HCT116 (cell line): ENCODE measurements around the gene ACSM5. TPM values are rescaled to one million over a fixed set of nuclear protein-coding genes. Genes with fewer than 3 reads are reported as not detected.

Experiments
- ATAC-seq: fragments of 200-7000 bp; cut with Tn5 transposase; 2 replicates; pipeline ENCODE4 v1.9.1; 2020; ENCODE audit warnings: mild to moderate bottlenecking, moderate library complexity
- BruUV-seq: library from RNA; stranded (reverse); fragments of 400-500 nt; replicated peaks from 2 replicates; lab custom pipeline; 2021; lab: Mats Ljungman, UMichigan
- CTCF ChIA-PET: fragments of 300-600 bp; sonication (Branson Sonifier 250); formaldehyde crosslinking; loops from one replicate; lab custom pipeline; 2021; ENCODE audit warnings: antibody characterized with exemption; lab: Charles Lee
- POLR2A ChIA-PET: fragments of 300-600, 350-600 bp; sonication (Branson Sonifier 250); formaldehyde crosslinking; loops from one replicate; lab custom pipeline; 2021; ENCODE audit warnings: antibody characterized with exemption; lab: Charles Lee
- RAD21 ChIA-PET, 2 experiments: fragments of 300-600 bp; sonication (Branson Sonifier 250); formaldehyde crosslinking; loops; one replicate each; lab custom pipeline; 2023; ENCODE audit warnings: low total read pairs in 2 of 2; ENCODE audit not compliant: uncharacterized antibody in 2 of 2, unreplicated experiment in 2 of 2, low non-redundant PET in 1 of 2; lab: Charles Lee
- DNase-seq: peaks from one replicate; pipeline ENCODE4 v3.0.0-alpha.2; 2010; ENCODE audit warnings: low read depth, low spot score
- H2AFZ ChIP-seq: fragments of 200-600 bp; shearing (Covaris generic), sonication (generic); 2 replicates; pipeline ENCODE4 v1.6.1; 2017; ENCODE audit warnings: low read depth, mixed run types, mixed read lengths, antibody characterized with exemption, low read length; ENCODE audit not compliant: poor library complexity, severe bottlenecking
- H3K27ac ChIP-seq: 2 replicates; pipeline ENCODE4 v1.5.1; 2012; ENCODE audit warnings: low read depth, low read length
- H3K27me3 ChIP-seq: fragments of 200-600 bp; sonication (generic); 2 replicates; pipeline ENCODE4 v1.6.1; 2016; ENCODE audit warnings: mixed run types, low read length, mixed read lengths; ENCODE audit not compliant: insufficient read depth
- H3K36me3 ChIP-seq, 2 experiments: fragments of 200-500 bp in 1 of 2; fragments of 200-600 bp in 1 of 2; sonication (Bioruptor generic) in 1 of 2; sonication (generic) in 1 of 2; 2 replicates each; pipeline versions ENCODE4 v1.5.1 to v1.6.1; 2014 to 2016; ENCODE audit warnings: low read length in 2 of 2, inconsistent platforms in 1 of 2, mixed read lengths in 1 of 2, mixed run types in 1 of 2; ENCODE audit not compliant: insufficient read depth in 2 of 2, control insufficient read depth in 1 of 2
- H3K4me1 ChIP-seq, 2 experiments: fragments of 200-600 bp in 1 of 2; sonication (generic) in 1 of 2; 2 replicates each; pipeline versions ENCODE4 v1.5.1 to v1.6.1; 2012 to 2017; ENCODE audit warnings: low read length in 2 of 2, inconsistent platforms in 1 of 2, mild to moderate bottlenecking in 1 of 2, mixed read lengths in 1 of 2, mixed run types in 1 of 2, moderate library complexity in 1 of 2; ENCODE audit not compliant: insufficient read depth in 2 of 2, control insufficient read depth in 1 of 2
- H3K4me2 ChIP-seq: fragments of 200-600 bp; sonication (generic); 2 replicates; pipeline ENCODE4 v1.6.1; 2017; ENCODE audit warnings: mixed run types, low read length, mixed read lengths
- H3K4me3 ChIP-seq, 2 experiments: fragments of 200-600 bp in 1 of 2; sonication (generic) in 1 of 2; replicated peaks in 1 of 2; 2 replicates each; pipeline ENCODE4 v1.5.1; 2011 to 2016; ENCODE audit warnings: low read length in 2 of 2, control low read depth in 1 of 2, low read depth in 1 of 2, mild to moderate bottlenecking in 1 of 2, mixed read lengths in 1 of 2, mixed run types in 1 of 2
- H3K79me2 ChIP-seq: fragments of 200-600 bp; sonication (generic); 2 replicates; pipeline ENCODE4 v1.6.1; 2017; ENCODE audit warnings: mild to moderate bottlenecking, mixed run types, low read length, moderate library complexity, mixed read lengths; ENCODE audit not compliant: insufficient read depth
- H3K9ac ChIP-seq: fragments of 200-600 bp; sonication (generic); 2 replicates; pipeline ENCODE4 v1.6.1; 2016; ENCODE audit warnings: low read length, mixed read lengths
- H3K9me2 ChIP-seq: fragments of 200-600 bp; sonication (generic), shearing (Covaris generic); 2 replicates; pipeline ENCODE4 v1.6.1; 2017; ENCODE audit warnings: mixed run types, mild to moderate bottlenecking, moderate library complexity; ENCODE audit not compliant: insufficient read depth
- H3K9me3 ChIP-seq, 2 experiments: fragments of 200-500 bp in 1 of 2; fragments of 200-600 bp in 1 of 2; sonication (Bioruptor generic) in 1 of 2; sonication (generic) in 1 of 2; 2 replicates each; pipeline ENCODE4 v1.6.1; 2014 to 2017; ENCODE audit warnings: low read length in 2 of 2, mixed read lengths in 2 of 2, inconsistent platforms in 1 of 2, low read depth in 1 of 2, mild to moderate bottlenecking in 1 of 2, mixed run types in 1 of 2, moderate library complexity in 1 of 2; ENCODE audit not compliant: control insufficient read depth in 1 of 2, insufficient read depth in 1 of 2
- H4K20me1 ChIP-seq: fragments of 200-600 bp; sonication (generic), shearing (Covaris generic); 2 replicates; pipeline ENCODE4 v1.6.1; 2017; ENCODE audit warnings: mixed run types, mild to moderate bottlenecking, moderate library complexity; ENCODE audit not compliant: insufficient read depth
- ATF3 ChIP-seq: IDR thresholded peaks from 2 replicates; pipeline ENCODE4 v1.6.1; 2012
- CBX3 ChIP-seq: IDR thresholded peaks from 2 replicates; pipeline ENCODE4 v1.6.1; 2012; ENCODE audit warnings: low read depth
- CEBPB ChIP-seq: IDR thresholded peaks from 2 replicates; pipeline ENCODE4 v1.6.1; 2012; ENCODE audit warnings: low read depth
- ELF1 ChIP-seq: IDR thresholded peaks from 2 replicates; pipeline ENCODE4 v1.6.1; 2012; ENCODE audit warnings: low read depth, borderline replicate concordance
- EZH2 ChIP-seq: fragments of 200-600 bp; sonication (generic); IDR thresholded peaks from 2 replicates; pipeline ENCODE4 v1.6.1; 2017; ENCODE audit warnings: antibody characterized with exemption, mixed run types
- EZH2phosphoT487 ChIP-seq: fragments of 200-600 bp; IDR thresholded peaks from 2 replicates; pipeline ENCODE4 v1.6.1; 2018; ENCODE audit warnings: antibody characterized with exemption, borderline replicate concordance
- MAX ChIP-seq: IDR thresholded peaks from 2 replicates; pipeline ENCODE4 v1.6.1; 2012
- POLR2A ChIP-seq: IDR thresholded peaks from 2 replicates; pipeline ENCODE4 v1.7.0; 2011; ENCODE audit warnings: borderline replicate concordance; ENCODE audit not compliant: insufficient read depth, insufficient read length; ENCODE audit errors: extremely low read depth
- SRF ChIP-seq: IDR thresholded peaks from 2 replicates; pipeline ENCODE4 v1.6.1; 2012; ENCODE audit warnings: low read depth
- TCF7L2 ChIP-seq: IDR thresholded peaks from 2 replicates; pipeline ENCODE4 v1.7.0; 2011; ENCODE audit warnings: borderline replicate concordance, inconsistent platforms; ENCODE audit not compliant: insufficient read depth, insufficient read length; ENCODE audit errors: extremely low read depth
- YY1 ChIP-seq: IDR thresholded peaks from 2 replicates; pipeline ENCODE4 v1.6.1; 2011; ENCODE audit warnings: low read length, low read depth, moderate library complexity, mild to moderate bottlenecking; ENCODE audit not compliant: insufficient replicate concordance; ENCODE audit errors: extremely low read depth
- ZNF274 ChIP-seq: fragments of 200-500 bp; sonication (Bioruptor generic); IDR thresholded peaks from 2 replicates; pipeline ENCODE4 v1.6.1; 2014; ENCODE audit warnings: mild to moderate bottlenecking, low read depth, low read length, inconsistent platforms
- intact Hi-C: fragments of 100-400 bp; cut with micrococcal nuclease; formaldehyde crosslinking; loops from 2 replicates; pipeline ENCODE4 v1.10.0; 2022
- total RNA-seq: library from RNA; stranded (reverse); gene quantifications from one replicate; pipeline ENCODE4 v1.2.1, GENCODE V29; 2021; ENCODE audit not compliant: unreplicated experiment
- TF ChIP-seq, protein P1 (sequence below), 3 experiments: fragments of 200-600 bp in 1 of 3; sonication (generic) in 1 of 3; IDR thresholded peaks in 2 of 3; conservative IDR thresholded peaks in 1 of 3; 2 replicates each; pipeline ENCODE4 v1.5.1; 2012 to 2017; ENCODE audit warnings: low read depth in 2 of 3, low read length in 2 of 3, antibody characterized with exemption in 1 of 3, borderline replicate concordance in 1 of 3, control low read depth in 1 of 3, mild to moderate bottlenecking in 1 of 3, mixed read lengths in 1 of 3, mixed run types in 1 of 3, moderate library complexity in 1 of 3; ENCODE audit not compliant: insufficient read depth in 1 of 3

The ACSM5 gene
- total RNA-seq, 1 experiment from 2014 or later = not detected

- Histone ChIP-seq H3K4me3 (no peak overlapping the region), H3K9ac (no peak overlapping the region), H3K27ac (no peak overlapping the region), H3K27me3 (no peaks in the 10 kb centered on the region; the same call in 1 of the 2 replicates), H3K4me1 (no peaks in the 10 kb centered on the region; a peak in 1 of 4 replicates), H2AFZ (no peak overlapping the region), H3K4me2 (no peak overlapping the region), H4K20me1 (no peaks in the 10 kb centered on the region), H3K9me3 (no peaks in the 10 kb centered on the region), H3K36me3 (no peaks in the 10 kb centered on the region), H3K9me2 (no peaks in the 10 kb centered on the region), H3K79me2 (no peaks in the 10 kb centered on the region)
- CTCF ChIA-PET = no interaction called here
- no peak for TF ChIP-seq CBX3
- TF ChIP-seq POLR2A = no peak
- no peak for TF ChIP-seq TCF7L2
- no peak for TF ChIP-seq ELF1
- TF ChIP-seq YY1 = no peak
- TF ChIP-seq ZNF274 = no peak
- TF ChIP-seq SRF = no peak
- no peak for TF ChIP-seq EZH2phosphoT487
- no peak for TF ChIP-seq EZH2
- no peak for TF ChIP-seq MAX
- TF ChIP-seq, protein P1, sequence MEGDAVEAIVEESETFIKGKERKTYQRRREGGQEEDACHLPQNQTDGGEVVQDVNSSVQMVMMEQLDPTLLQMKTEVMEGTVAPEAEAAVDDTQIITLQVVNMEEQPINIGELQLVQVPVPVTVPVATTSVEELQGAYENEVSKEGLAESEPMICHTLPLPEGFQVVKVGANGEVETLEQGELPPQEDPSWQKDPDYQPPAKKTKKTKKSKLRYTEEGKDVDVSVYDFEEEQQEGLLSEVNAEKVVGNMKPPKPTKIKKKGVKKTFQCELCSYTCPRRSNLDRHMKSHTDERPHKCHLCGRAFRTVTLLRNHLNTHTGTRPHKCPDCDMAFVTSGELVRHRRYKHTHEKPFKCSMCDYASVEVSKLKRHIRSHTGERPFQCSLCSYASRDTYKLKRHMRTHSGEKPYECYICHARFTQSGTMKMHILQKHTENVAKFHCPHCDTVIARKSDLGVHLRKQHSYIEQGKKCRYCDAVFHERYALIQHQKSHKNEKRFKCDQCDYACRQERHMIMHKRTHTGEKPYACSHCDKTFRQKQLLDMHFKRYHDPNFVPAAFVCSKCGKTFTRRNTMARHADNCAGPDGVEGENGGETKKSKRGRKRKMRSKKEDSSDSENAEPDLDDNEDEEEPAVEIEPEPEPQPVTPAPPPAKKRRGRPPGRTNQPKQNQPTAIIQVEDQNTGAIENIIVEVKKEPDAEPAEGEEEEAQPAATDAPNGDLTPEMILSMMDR (IDR thresholded peaks at IDR 0.05 in 2 of 3, conservative IDR thresholded peaks at IDR 0.05 in 1 of 3; ENCODE audit: borderline replicate concordance in 1 of 3, insufficient read depth in 1 of 3, low read depth in 2 of 3, low read length in 2 of 3) = no peak
- TF ChIP-seq ATF3 = no peak
- TF ChIP-seq CEBPB = no peak
- RAD21 ChIA-PET = no interaction called here
- POLR2A ChIA-PET = no interaction called here
- intact Hi-C loops = no loop called here
- ATAC-seq (no peak), DNase-seq (no peak)
- no TSS peak for BruUV-seq
These were observed 10.7 kb upstream of the ACSM5 start for GRCh38 chr16:20398603-20399002.
